Ishikawa (cell line): ENCODE measurements around the gene TNRC6C.
A peak's percentile ranks its signal among the peaks of the same experiment; 100 is the strongest.

Experiments used
- CEBPB ChIP-seq: IDR thresholded peaks from 2 replicates; pipeline ENCODE4 v1.6.1; 2012
- CREB1 ChIP-seq: IDR thresholded peaks from 2 replicates; pipeline ENCODE4 v1.6.1; 2012; ENCODE audit warnings: low read depth
- EGR1 ChIP-seq: IDR thresholded peaks from 2 replicates; pipeline ENCODE4 v1.6.1; 2012
- EP300 ChIP-seq: IDR thresholded peaks from 2 replicates; pipeline ENCODE4 v1.6.1; 2012; ENCODE audit warnings: borderline replicate concordance
- FOXM1 ChIP-seq: IDR thresholded peaks from 2 replicates; pipeline ENCODE4 v1.6.1; 2012; ENCODE audit warnings: low read depth, borderline replicate concordance
- MAX ChIP-seq: IDR thresholded peaks from 2 replicates; pipeline ENCODE4 v1.6.1; 2012
- NFIC ChIP-seq: IDR thresholded peaks from 2 replicates; pipeline ENCODE4 v1.6.1; 2012
- RAD21 ChIP-seq: IDR thresholded peaks from 2 replicates; pipeline ENCODE4 v1.6.1; 2012; ENCODE audit warnings: low read depth
- REST ChIP-seq: IDR thresholded peaks from 2 replicates; pipeline ENCODE4 v1.6.1; 2012; ENCODE audit warnings: low read depth, mild to moderate bottlenecking
- TAF1 ChIP-seq: IDR thresholded peaks from 2 replicates; pipeline ENCODE4 v1.6.1; 2012; ENCODE audit warnings: low read depth, mild to moderate bottlenecking
- TCF12 ChIP-seq: IDR thresholded peaks from 2 replicates; pipeline ENCODE4 v1.6.1; 2012; ENCODE audit warnings: low read depth
- TEAD4 ChIP-seq: IDR thresholded peaks from 2 replicates; pipeline ENCODE4 v1.6.1; 2012
- USF1 ChIP-seq: IDR thresholded peaks from 2 replicates; pipeline ENCODE4 v1.6.1; 2012
- YY1 ChIP-seq: IDR thresholded peaks from 2 replicates; pipeline ENCODE4 v1.6.1; 2012; ENCODE audit warnings: low read depth
- ZBTB7A ChIP-seq: IDR thresholded peaks from 2 replicates; pipeline ENCODE4 v1.6.1; 2012; ENCODE audit warnings: low read depth

The TNRC6C gene

GRCh38 chr17:77957857-77958715 lies at the start of gene TNRC6C:
TSS of gene TNRC6C (plus strand) at chr17:77958703. CDS start at chr17:78004207, 45,504 bp downstream.
- peak; percentile 68; the same call in 1 of the 2 replicates for TF ChIP-seq TCF12
- TF ChIP-seq RAD21, result no peak
- peak; percentile 30 for TF ChIP-seq NFIC
- TF ChIP-seq FOXM1, result no peak
- TF ChIP-seq CREB1, result no peak; the same call in 1 of the 2 replicates
- TF ChIP-seq REST, result no peak
- TF ChIP-seq YY1, result no peak; the same call in 1 of the 2 replicates
- TF ChIP-seq MAX, result peak; percentile 81
- no peak; the same call in 1 of the 2 replicates for TF ChIP-seq CEBPB
- 0 out of 2 replicates have a peak, but pooled peaks have one; percentile 25 for TF ChIP-seq ZBTB7A
- peak; percentile 47; the same call in 1 of the 2 replicates for TF ChIP-seq TEAD4
- TF ChIP-seq USF1, result peak; percentile 96
- TF ChIP-seq EGR1, result peak; percentile 12; the same call in 1 of the 2 replicates
- TF ChIP-seq EP300, result 0 out of 2 replicates have a peak, but pooled peaks have one; percentile 19
- TF ChIP-seq TAF1, result peak; percentile 96

- no peak for TF ChIP-seq NFIC
- no peak for TF ChIP-seq EP300
- no peak for TF ChIP-seq RAD21
- TF ChIP-seq USF1, result no peak
- TF ChIP-seq EGR1, result no peak
These were observed 49.3 kb upstream of the TNRC6C start for GRCh38 chr17:77909236-77909635.

GRCh38 chr17:77909816-77910215 lies 48.7 kb upstream of the TNRC6C start:
- TF ChIP-seq FOXM1, result no peak

GRCh38 chr17:77914385-77915254 lies 43.9 kb upstream of the TNRC6C start:
- TF ChIP-seq FOXM1 (no peak), RAD21 (peak; percentile 50), EP300 (no peak)

- no peak for TF ChIP-seq CEBPB
These were observed 42.9 kb upstream of the TNRC6C start for GRCh38 chr17:77915594-77916021.

GRCh38 chr17:77916264-77916663 lies 42.2 kb upstream of the TNRC6C start:
- no peak for TF ChIP-seq EGR1
- no peak for TF ChIP-seq EP300
- TF ChIP-seq USF1, result no peak
- TF ChIP-seq CREB1, result no peak
- no peak for TF ChIP-seq RAD21
- no peak for TF ChIP-seq NFIC
- no peak for TF ChIP-seq YY1
- TF ChIP-seq ZBTB7A, result no peak
- no peak for TF ChIP-seq FOXM1
- no peak for TF ChIP-seq CEBPB
- TF ChIP-seq MAX, result no peak
- no peak for TF ChIP-seq TEAD4
- no peak for TF ChIP-seq TAF1
- TF ChIP-seq REST, result no peak
- no peak for TF ChIP-seq TCF12
